Measurements from ENCODE around the gene CELF4.

DNA sequence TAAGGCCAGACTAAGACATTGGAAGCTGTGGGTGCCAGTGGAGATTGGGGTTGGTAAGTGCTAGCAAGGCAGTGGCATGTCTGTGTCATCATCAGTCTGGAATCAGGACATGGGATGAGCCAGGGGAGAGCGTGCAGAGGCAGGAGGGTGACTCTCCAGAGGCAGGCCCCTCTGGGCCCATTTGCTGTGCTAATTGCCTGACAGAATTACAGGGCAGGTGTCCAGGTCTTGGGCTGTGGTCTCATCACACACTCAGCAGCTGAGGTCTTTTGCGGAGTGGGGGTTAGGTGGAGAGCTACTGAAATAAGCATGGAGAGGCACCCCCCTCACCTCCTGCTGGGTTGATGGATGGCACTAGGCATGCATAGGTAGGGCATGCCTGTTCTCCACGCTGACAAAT is 57.4 kb downstream of the CELF4 start:
- TF ChIP-seq, protein P1, sequence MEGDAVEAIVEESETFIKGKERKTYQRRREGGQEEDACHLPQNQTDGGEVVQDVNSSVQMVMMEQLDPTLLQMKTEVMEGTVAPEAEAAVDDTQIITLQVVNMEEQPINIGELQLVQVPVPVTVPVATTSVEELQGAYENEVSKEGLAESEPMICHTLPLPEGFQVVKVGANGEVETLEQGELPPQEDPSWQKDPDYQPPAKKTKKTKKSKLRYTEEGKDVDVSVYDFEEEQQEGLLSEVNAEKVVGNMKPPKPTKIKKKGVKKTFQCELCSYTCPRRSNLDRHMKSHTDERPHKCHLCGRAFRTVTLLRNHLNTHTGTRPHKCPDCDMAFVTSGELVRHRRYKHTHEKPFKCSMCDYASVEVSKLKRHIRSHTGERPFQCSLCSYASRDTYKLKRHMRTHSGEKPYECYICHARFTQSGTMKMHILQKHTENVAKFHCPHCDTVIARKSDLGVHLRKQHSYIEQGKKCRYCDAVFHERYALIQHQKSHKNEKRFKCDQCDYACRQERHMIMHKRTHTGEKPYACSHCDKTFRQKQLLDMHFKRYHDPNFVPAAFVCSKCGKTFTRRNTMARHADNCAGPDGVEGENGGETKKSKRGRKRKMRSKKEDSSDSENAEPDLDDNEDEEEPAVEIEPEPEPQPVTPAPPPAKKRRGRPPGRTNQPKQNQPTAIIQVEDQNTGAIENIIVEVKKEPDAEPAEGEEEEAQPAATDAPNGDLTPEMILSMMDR (IDR thresholded peaks at IDR 0.05): no peak
- no peak for TF ChIP-seq POLR2A (IDR thresholded peaks at IDR 0.05)

Measured in body of pancreas (tissue), 4 donors.